SIG-M5 treated with dmso at 0.1 percent for 504 hours (cell line): Measurements from ENCODE around the gene PAGE3.

Experiments used
- DNase-seq: peaks from one replicate; lab custom pipeline; 2025; ENCODE audit not compliant: unreplicated experiment; lab: John Stamatoyannopoulos, UW

The PAGE3 gene, protein sequence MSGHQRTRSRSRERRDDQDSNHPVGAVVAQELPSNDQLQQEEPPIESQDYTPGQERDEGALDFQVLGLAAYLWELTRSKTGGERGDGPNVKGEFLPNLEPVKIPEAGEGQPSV

DNA sequence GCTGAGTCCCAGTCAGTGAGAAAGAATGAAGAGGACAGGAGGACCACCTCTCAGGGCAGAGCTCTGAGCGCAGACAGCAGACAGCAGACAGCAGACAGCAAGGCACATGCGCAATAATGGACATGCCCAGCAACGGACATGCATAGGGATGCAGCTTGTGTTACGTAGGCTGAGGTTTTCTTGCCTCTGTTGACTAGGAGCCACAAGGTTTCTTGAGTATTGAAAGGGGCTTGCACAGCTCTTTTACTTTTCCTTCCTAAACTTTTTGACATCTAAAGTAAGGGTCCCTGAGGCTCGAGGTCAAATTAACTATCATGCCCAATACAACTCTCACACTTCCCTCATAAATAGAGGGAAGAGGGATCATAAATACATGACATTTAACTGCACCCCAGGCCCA lies at the start of gene PAGE3:
Gene PAGE3, minus strand, starts transcription at position 101 of the 400 bp plus-strand sequence. CDS start 1,013 bp downstream, outside the sequence.
- no peak for DNase-seq

DNA sequence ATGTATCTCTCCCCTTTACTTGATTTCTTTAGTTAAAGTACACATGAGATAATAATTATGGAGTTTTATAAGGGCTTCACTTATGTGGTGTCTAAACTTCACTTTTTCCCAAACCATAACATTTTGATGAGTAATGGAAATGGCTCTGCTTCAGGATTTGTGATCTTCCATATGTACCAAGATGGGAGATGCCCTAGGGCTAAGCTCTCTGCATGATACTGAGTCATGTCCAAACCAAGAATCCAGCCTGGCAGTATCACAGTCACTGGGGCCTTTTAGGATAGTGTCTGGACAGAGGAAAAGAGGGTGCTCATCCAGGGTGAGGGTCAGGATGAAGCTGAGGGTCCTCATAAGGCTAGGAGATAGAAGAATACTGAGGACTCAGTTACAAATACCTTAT lies 47.9 kb upstream of the PAGE3 start:
- no peak for DNase-seq

DNA sequence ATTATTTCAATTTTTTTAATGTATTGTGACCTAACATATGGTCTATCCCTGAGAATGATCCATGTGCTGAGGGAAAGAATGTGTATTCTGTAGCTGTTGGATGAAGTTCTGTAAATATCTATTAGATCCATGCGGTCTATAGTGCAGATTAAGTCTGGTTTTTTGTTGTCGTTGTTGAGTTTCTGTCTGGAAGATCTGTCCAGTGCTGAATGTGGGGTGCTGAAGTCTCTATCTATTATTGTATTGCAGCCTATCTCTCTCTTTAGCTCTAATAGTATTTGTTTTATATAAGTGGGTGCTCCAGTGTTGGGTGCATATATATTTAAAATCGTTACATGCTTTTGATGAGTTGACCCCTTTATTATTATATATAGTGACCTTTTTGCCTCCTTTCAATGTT lies 26.2 kb upstream of the PAGE3 start:
- no peak for DNase-seq

DNA sequence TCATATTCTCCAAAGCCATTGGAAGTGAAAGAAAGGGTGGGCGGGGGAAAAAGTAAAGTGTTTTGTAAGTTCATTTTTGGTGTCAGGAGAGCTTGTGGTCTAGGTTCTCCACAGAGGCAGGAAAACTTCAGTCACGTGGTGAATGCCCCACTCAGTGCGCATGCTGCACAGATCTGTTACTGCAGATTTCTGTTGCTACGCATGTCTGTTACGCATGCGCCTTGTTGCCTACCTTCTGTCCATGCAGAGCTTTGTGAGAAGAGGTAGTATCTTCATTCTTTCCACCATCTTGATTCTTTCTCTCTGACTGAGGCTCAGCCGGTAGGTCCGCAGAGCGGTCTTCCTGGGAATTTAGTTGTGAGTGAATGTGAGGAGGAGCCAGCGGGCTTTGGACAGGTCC lies 15.1 kb upstream of the PAGE3 start:
- no peak for DNase-seq

DNA sequence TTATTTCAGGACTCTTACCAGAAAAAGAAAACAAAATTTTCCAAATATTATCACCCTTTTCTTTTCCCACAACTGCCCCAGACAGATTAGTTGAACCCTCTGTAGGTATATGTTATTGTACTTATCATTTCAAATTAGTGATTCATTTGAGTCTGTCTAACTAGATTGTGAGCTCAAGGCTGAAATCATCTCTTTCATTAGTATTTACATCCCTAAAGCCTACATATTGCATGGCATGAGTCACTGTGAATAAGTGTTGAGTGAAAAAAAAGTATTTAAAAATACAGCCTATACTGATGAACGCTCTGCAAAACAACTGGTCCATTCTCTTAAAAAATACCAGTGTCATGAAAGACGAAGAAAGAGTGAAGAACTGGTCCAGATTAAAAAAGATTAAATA lies 3.9 kb downstream of the PAGE3 start:
- no peak for DNase-seq

DNA sequence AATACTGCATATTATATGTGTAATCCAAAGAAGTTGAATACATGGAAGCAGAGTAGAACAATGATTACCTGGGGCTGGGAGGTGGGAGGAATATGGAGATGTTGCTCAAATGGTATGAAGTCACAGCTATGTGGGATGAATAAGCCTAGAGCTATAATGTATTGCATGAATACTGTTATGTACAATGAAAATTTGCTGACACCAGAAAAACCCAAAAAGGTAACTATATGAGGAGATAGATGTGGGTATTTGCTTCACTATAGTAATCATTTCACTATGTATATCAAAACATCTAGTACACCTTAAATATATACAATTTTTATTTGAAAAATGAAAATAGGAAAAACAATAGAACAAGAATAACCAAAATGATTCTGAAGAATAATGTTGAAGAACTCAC lies 11.2 kb downstream of the PAGE3 start:
- DNase-seq: no peak

DNA sequence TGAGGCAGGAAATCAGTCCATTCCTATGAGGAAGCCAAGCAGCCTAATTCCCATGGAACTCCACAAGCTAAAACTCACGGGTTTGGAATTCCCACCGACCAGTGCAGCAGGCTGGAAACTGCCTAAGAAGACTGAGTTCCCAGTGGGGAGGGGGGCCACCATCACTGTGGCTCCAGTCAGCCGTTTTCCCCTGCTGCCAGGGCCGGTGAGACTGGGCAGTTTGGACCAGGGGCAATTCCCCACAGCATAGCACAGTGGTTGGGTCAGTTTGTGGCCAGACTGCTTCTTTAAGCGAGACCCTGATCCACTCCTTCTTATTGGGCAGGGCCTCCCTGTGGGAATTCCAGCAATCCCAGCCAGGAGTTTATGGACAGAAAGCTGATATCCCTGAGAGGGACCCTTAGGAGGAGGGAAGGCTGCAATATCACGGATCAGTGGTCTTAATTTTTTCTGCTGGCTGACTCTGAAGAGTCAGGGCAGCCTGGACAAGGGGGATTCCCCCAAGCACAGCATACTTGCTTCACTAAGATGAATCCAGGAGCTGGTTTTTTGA lies 23.9 kb downstream of the PAGE3 start:
- no peak for DNase-seq

DNA sequence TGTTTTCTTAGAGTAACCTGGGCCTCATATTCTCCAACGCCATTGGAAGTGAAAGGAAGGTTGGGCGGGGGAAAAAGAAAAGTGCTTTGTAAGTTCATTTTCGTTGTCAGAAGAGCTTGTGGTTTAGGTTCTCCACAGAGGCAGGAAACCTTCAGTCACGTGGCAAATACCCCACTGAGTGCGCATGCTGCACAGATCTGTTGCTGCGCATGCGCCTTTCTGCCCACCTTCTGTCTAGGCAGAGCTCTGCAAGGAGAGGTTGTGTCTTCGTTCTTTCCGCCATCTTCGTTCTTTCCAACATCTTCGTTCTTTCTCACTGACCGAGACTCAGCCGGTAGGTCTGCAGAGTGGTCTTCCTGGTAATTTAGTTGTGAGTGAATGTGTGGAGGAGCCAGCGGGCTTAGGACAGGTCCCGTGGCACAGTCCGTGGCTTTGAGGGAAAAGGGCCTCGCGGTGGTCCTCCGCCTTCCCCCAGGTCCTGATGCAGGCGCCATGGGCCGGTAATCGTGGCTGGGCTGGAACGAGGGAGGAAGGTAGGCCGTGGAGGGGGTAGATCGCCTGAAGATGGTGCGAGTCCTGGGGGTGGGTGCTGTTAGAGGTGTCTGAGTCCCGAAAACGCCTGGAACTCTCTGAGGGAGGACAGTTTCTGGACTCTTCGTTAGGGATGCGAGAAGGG lies 44.5 kb downstream of the PAGE3 start, which contains the start of gene PAGE5:
Gene PAGE5, plus strand, starts transcription at position 228 of the 676 bp plus-strand sequence. CDS start 1,037 bp downstream, outside the sequence.
- no peak for DNase-seq

DNA sequence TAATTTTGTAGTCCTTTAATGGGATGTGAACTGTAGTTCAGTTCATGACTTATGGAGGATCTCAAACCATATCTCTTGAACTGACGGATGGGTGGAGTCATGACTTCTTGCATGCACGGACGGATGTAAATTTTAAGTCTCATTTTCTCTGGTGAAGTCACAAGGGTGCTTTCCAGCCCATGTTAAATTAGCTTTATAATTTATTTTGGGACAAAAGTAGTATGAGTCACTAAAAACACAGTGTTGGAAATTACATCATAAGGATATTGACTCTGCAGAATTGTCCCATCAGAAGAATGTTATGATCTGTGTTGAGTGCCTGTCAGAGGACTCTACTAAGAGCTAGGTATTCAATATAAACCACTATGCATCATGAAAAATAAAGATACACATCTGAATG lies 51.3 kb downstream of the PAGE3 start:
- no peak for DNase-seq

DNA sequence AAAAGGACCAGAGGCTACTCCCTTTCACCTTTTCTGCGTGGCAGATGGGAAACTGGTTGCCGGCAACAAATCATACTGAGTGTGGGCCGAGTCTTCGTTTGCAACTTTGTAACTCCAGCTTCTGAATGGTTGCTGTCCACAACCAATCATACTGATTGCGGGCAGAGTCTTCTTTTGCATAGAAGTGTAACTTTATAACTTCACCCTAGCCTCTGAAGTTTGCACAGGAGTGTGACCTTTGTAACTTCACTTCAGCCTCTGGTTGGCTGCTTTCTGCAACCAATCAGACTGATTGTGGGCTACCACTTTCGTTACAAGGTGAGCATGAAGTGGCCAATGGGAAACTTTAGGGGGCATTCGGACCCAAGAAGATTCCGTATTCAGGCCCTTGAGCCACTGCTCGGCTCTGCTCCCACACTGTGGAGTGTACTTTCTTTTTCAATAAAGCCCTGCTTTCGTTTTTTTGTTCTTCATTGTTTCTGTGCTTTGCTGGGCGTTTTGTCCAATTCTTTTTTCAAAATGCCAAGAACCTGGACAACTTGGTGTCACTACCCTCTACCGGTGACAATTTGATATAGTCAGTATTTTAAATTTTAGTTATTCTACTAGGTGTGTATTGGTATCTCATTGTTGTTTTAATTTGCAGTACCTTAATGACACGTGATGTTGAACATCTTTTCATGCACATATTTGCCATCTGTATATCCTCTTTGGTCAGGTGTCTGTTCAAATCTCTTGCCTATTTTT lies 53.6 kb downstream of the PAGE3 start:
- DNase-seq: no peak
